Endodermal cell (in vitro differentiated cells): ENCODE data around the gene NRXN2. TPM values are rescaled to one million over a fixed set of nuclear protein-coding genes. Genes with fewer than 3 reads are reported as not detected.

ENCODE experiments used
- DNase-seq: peaks from one replicate; pipeline ENCODE4 v3.0.0-alpha.2; 2017
- H3K27ac ChIP-seq: 2 replicates; pipeline ENCODE4 v1.5.1; 2013; ENCODE audit warnings: mild to moderate bottlenecking, low read depth, low read length, moderate library complexity
- H3K27me3 ChIP-seq: 2 replicates; pipeline ENCODE4 v1.6.1; 2013; ENCODE audit warnings: mild to moderate bottlenecking, low read length, moderate library complexity; ENCODE audit not compliant: insufficient read depth, control insufficient read depth, poor library complexity, severe bottlenecking
- H3K36me3 ChIP-seq: 2 replicates; pipeline ENCODE4 v1.7.0; 2013; ENCODE audit warnings: mild to moderate bottlenecking, low read length, moderate library complexity; ENCODE audit not compliant: control insufficient read depth, insufficient read depth
- H3K4me1 ChIP-seq: one replicate; pipeline ENCODE4 v1.7.0; 2013; ENCODE audit warnings: low read length; ENCODE audit not compliant: control insufficient read depth, insufficient read depth
- H3K4me3 ChIP-seq: 2 replicates; pipeline ENCODE4 v1.5.1; 2013; ENCODE audit warnings: mild to moderate bottlenecking, low read length, moderate library complexity
- H3K9ac ChIP-seq: 2 replicates; pipeline ENCODE4 v1.6.1; 2013; ENCODE audit warnings: mild to moderate bottlenecking, low read length, moderate library complexity; ENCODE audit not compliant: poor library complexity, severe bottlenecking; ENCODE audit errors: extremely low read depth
- H3K9me3 ChIP-seq: 2 replicates; pipeline ENCODE4 v1.6.1; 2013; ENCODE audit warnings: mild to moderate bottlenecking, low read length, moderate library complexity; ENCODE audit not compliant: control insufficient read depth
- H3K27ac Mint-ChIP-seq: 2 replicates; pipeline ENCODE4 v1.8.0; 2020; ENCODE audit warnings: mixed read lengths
- H3K27me3 Mint-ChIP-seq: 2 replicates; pipeline ENCODE4 v1.8.0; 2021; ENCODE audit warnings: mild to moderate bottlenecking, mixed read lengths; ENCODE audit not compliant: insufficient read depth
- H3K36me3 Mint-ChIP-seq: 2 replicates; pipeline ENCODE4 v1.8.0; 2020; ENCODE audit warnings: low read depth, mixed read lengths
- H3K4me1 Mint-ChIP-seq: 2 replicates; pipeline ENCODE4 v1.8.0; 2020; ENCODE audit warnings: mixed read lengths
- H3K4me3 Mint-ChIP-seq: 2 replicates; pipeline ENCODE4 v1.8.0; 2020; ENCODE audit warnings: mild to moderate bottlenecking, moderate library complexity, mixed read lengths
- H3K9me3 Mint-ChIP-seq: 2 replicates; pipeline ENCODE4 v1.8.0; 2020; ENCODE audit warnings: mild to moderate bottlenecking, mixed read lengths
- CTCF ChIP-seq: fragments of 200-600 bp; sonication (generic); conservative IDR thresholded peaks from 2 replicates; pipeline ENCODE4 v1.5.0; 2021; ENCODE audit warnings: antibody characterized with exemption, mild to moderate bottlenecking
- WGBS, 2 experiments: methylation state at CpG; one replicate each; pipeline versions ENCODE4 v1.1.5 to v1.1.7; 2013; ENCODE audit warnings: missing lambda C conversion rate in 2 of 2, mixed read lengths in 1 of 2; ENCODE audit not compliant: insufficient coverage in 1 of 2, insufficient read length in 1 of 2; 5-methylcytosine and 5-hydroxymethylcytosine counted together
- total RNA-seq, 2 donors: library from RNA; stranded (reverse); fragmentation: NEBNext Ultra II Directional in 1 of 2; extraction: Animal tissue kit (Norgen Biotek cat#: 25700) in 1 of 2; gene quantifications; 2 replicates in 1 of 2; 3 replicates in 1 of 2; pipeline ENCODE4 v1.2.1, GENCODE V29; 2021

The NRXN2 gene
- total RNA-seq, 2 donors from 2014 or later, result 1.00 to 1.5 TPM

DNA sequence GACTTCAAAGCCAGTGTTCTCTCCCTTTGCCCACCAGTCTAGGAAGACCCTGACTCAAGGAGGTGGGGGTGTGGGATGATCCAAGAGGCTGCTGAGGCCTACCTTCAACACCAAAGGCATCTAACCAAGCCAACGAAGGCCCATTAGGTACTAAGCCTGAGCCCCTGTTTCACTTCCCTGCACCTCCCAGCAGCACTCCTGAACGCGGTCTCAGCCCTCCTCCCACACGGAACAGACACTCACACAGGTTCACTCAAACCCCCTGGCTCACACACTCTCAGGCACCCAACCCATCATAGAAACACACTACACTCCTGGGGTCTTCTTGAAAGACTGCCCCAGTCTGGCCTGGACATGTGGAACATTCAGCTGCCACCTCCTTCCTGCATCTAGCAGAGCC lies 91.3 kb downstream of the NRXN2 start:
- no peaks in the 10 kb centered on the region for H3K36me3 ChIP-seq
- Mint-ChIP-seq H3K4me3 (no peak overlapping the region), H3K27me3 (peaks cover 70% of the 10 kb centered on the region), H3K36me3 (no peaks in the 10 kb centered on the region), H3K4me1 (no peaks in the 10 kb centered on the region), H3K9me3 (no peaks in the 10 kb centered on the region), H3K27ac (no peak overlapping the region)
- DNase-seq, result no peak
- TF ChIP-seq CTCF, result no peak
- no peak overlapping the region for H3K27ac ChIP-seq
- no peak overlapping the region for H3K4me3 ChIP-seq
- H3K9me3 ChIP-seq, result no peaks in the 10 kb centered on the region
- no peaks in the 10 kb centered on the region for H3K4me1 ChIP-seq
- 93 to 94% methylated on average over 3 to 4 of the region's 4 CpGs for WGBS, 2 experiments
- no peaks in the 10 kb centered on the region for H3K27me3 ChIP-seq
- no peak overlapping the region for H3K9ac ChIP-seq

DNA sequence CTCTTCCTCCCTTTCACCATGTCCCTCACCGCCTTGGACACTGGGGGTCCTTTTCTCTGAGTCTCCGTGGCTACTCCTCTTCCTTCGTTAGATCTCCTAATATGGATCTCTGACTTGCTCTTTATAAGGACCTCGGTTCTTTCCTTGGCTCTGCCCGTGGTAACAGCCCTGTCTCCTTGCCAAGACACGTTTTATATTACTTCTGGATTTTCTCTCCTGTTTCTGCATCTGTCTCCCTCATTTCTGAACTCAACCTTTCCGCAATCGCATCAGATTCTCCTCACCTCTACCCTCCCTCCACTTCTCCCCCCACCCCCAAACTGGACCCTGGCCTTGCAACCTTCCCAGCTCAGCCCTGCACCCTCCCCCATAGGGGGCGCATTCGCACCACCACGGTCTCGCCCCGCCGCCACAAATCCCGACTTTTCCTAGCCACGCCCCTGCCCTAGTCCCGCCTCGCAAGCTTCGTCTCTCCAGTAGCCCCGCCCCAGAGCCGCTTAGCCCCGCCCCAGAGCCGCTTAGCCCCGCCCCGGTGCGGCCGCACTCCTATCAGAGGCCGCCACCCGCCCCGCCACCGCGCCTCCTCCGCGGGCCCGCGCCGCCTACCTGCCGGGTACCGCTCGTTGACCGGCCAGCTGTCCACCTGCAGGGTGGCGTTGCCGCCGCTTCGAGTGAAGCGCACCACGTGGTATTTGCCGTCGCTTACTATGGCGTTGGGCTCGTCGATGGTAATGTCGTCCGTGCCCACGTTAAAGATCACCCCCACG lies 93.0 kb downstream of the NRXN2 start:
- no peaks in the 10 kb centered on the region for H3K4me1 ChIP-seq
- no peaks in the 10 kb centered on the region for H3K36me3 ChIP-seq
- peak; percentile 99 for DNase-seq
- TF ChIP-seq CTCF, result peak; percentile 70
- Mint-ChIP-seq H3K9me3 (no peaks in the 10 kb centered on the region), H3K27ac (no peak overlapping the region), H3K4me3 (no peak overlapping the region), H3K4me1 (no peaks in the 10 kb centered on the region), H3K27me3 (peaks cover 59% of the 10 kb centered on the region), H3K36me3 (no peaks in the 10 kb centered on the region)
- H3K9ac ChIP-seq, result no peak overlapping the region
- no peak overlapping the region for H3K4me3 ChIP-seq
- no peaks in the 10 kb centered on the region for H3K27me3 ChIP-seq
- no peak overlapping the region for H3K27ac ChIP-seq
- 66 to 82% methylated on average over 39 to 56 of the region's 56 CpGs for WGBS, 2 experiments
- no peaks in the 10 kb centered on the region for H3K9me3 ChIP-seq

DNA sequence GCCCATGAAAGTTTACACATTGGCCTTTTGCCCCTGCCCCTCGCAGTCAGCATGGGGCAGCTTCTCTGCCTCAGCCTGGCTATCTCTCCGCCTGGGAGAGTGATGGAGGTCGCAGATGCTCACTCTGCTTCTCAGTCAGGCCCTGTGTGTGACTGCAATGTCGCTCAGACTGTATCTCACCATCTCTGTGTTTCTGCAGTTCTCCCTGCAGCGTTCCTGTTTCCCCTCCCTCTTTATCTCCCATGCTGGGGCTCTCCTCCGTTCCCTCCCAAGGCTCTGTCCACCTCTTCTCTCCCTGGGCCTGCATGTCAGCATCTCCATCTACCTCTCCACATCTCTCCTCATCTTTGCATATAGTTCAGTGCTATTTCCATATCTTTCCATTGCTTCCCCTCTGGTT lies 93.9 kb downstream of the NRXN2 start:
- H3K4me3 ChIP-seq, result no peak overlapping the region
- Mint-ChIP-seq H3K4me1 (no peaks in the 10 kb centered on the region), H3K27ac (no peak overlapping the region), H3K36me3 (no peaks in the 10 kb centered on the region), H3K9me3 (no peaks in the 10 kb centered on the region), H3K27me3 (peaks cover 50% of the 10 kb centered on the region), H3K4me3 (no peak overlapping the region)
- no peaks in the 10 kb centered on the region for H3K4me1 ChIP-seq
- no peak overlapping the region for H3K9ac ChIP-seq
- no peak for TF ChIP-seq CTCF
- no peak overlapping the region for H3K27ac ChIP-seq
- no peak for DNase-seq
- no peaks in the 10 kb centered on the region for H3K36me3 ChIP-seq
- H3K9me3 ChIP-seq, result no peaks in the 10 kb centered on the region
- no peaks in the 10 kb centered on the region for H3K27me3 ChIP-seq
- 86 to 97% methylated on average over 6 of the region's 6 CpGs for WGBS, 2 experiments
